Left ventricle myocardium inferior (tissue), 1 donor: Measurements from ENCODE around the gene ALG8. TPM values are rescaled to one million over a fixed set of nuclear protein-coding genes. Genes with fewer than 3 reads are reported as not detected.
A peak's percentile ranks its signal among the peaks of the same experiment; 100 is the strongest.

Source experiments
- DNase-seq: peaks from one replicate; pipeline ENCODE4 v3.0.0-alpha.2; 2020
- H3K27ac ChIP-seq: fragments of 200-600 bp; replicated peaks from 2 replicates; pipeline ENCODE4 v1.8.0; 2021
- H3K27me3 ChIP-seq: fragments of 200-600 bp; 2 replicates; pipeline ENCODE4 v1.8.0; 2021; ENCODE audit warnings: low read depth
- H3K36me3 ChIP-seq: fragments of 200-600 bp; 2 replicates; pipeline ENCODE4 v1.8.0; 2021
- H3K4me1 ChIP-seq: fragments of 200-600 bp; 2 replicates; pipeline ENCODE4 v1.8.0; 2021
- H3K4me3 ChIP-seq: fragments of 200-600 bp; 2 replicates; pipeline ENCODE4 v1.8.0; 2021; ENCODE audit warnings: mild to moderate bottlenecking, moderate library complexity
- H3K9me3 ChIP-seq: fragments of 200-600 bp; replicated peaks from 2 replicates; pipeline ENCODE4 v1.8.0; 2021
- CTCF ChIP-seq: fragments of 200-600 bp; IDR thresholded peaks from 2 replicates; pipeline ENCODE4 v1.8.0; 2021; ENCODE audit warnings: antibody characterized with exemption, mild to moderate bottlenecking, borderline replicate concordance
- intact Hi-C: fragments of 100-400 bp; cut with micrococcal nuclease; formaldehyde crosslinking; loops from one replicate; pipeline ENCODE4 v1.11.0; 2022
- total RNA-seq: library from RNA; stranded (reverse); fragmentation: NEBNext Ultra II Directional; extraction: Animal tissue kit (Norgen Biotek cat#: 25700); gene quantifications from one replicate; pipeline ENCODE4 v1.2.1, GENCODE V29; 2021
- donor health status: DM: no; HTN: yes; CAD: no; lungs with severe emphysema.

The ALG8 gene
- total RNA-seq, 1 donor from 2014 or later = 15.3 TPM

GRCh38 chr11:78083021-78083420 is 56.4 kb downstream of the ALG8 start:
- intact Hi-C loops = no loop called here
- H3K9me3 ChIP-seq = no peaks in the 10 kb centered on the region
- no peak overlapping the region for H3K27ac ChIP-seq
- peaks cover 27% of the 10 kb centered on the region for H3K4me1 ChIP-seq
- H3K4me3 ChIP-seq = no peak overlapping the region
- no peaks in the 10 kb centered on the region for H3K36me3 ChIP-seq
- TF ChIP-seq CTCF = no peak
- no peak for DNase-seq
- no peaks in the 10 kb centered on the region for H3K27me3 ChIP-seq

GRCh38 chr11:78082146-78082545 is 57.3 kb downstream of the ALG8 start:
- intact Hi-C loops = no loop called here
- Histone ChIP-seq H3K4me3 (no peak overlapping the region), H3K36me3 (no peaks in the 10 kb centered on the region), H3K27ac (no peak overlapping the region), H3K27me3 (no peaks in the 10 kb centered on the region), H3K4me1 (peaks cover 36% of the 10 kb centered on the region), H3K9me3 (no peaks in the 10 kb centered on the region)
- TF ChIP-seq CTCF = no peak
- no peak for DNase-seq

- intact Hi-C loops = no loop called here
- no peak overlapping the region for H3K27ac ChIP-seq
- H3K4me1 ChIP-seq = peaks cover 41% of the 10 kb centered on the region
- no peak for TF ChIP-seq CTCF
- no peaks in the 10 kb centered on the region for H3K27me3 ChIP-seq
- H3K9me3 ChIP-seq = no peaks in the 10 kb centered on the region
- no peaks in the 10 kb centered on the region for H3K36me3 ChIP-seq
- no peak overlapping the region for H3K4me3 ChIP-seq
- no peak for DNase-seq
Observed at GRCh38 chr11:78081583-78081982, 57.8 kb downstream of the ALG8 start.

- intact Hi-C loops = no loop called here
- no peaks in the 10 kb centered on the region for H3K36me3 ChIP-seq
- peak overlapping the region; percentile 100 for H3K4me3 ChIP-seq
- H3K9me3 ChIP-seq = no peaks in the 10 kb centered on the region
- peaks cover 48% of the 10 kb centered on the region for H3K4me1 ChIP-seq
- H3K27ac ChIP-seq = no peak overlapping the region
- TF ChIP-seq CTCF = no peak
- no peak for DNase-seq
- H3K27me3 ChIP-seq = no peaks in the 10 kb centered on the region
Observed at GRCh38 chr11:78080818-78081495, 58.5 kb downstream of the ALG8 start.

GRCh38 chr11:78080084-78080817 is 59.2 kb downstream of the ALG8 start:
- H3K4me3 ChIP-seq = peak overlapping the region; percentile 100
- no peak for TF ChIP-seq CTCF
- no peaks in the 10 kb centered on the region for H3K36me3 ChIP-seq
- no peaks in the 10 kb centered on the region for H3K9me3 ChIP-seq
- peak overlapping the region; percentile 93 for H3K27ac ChIP-seq
- no peak for DNase-seq
- H3K4me1 ChIP-seq = peaks cover 54% of the 10 kb centered on the region
- H3K27me3 ChIP-seq = no peaks in the 10 kb centered on the region
- intact Hi-C loops = no loop called here
